MCF 10A (cell line): Measurements from ENCODE around the gene SLC27A5. TPM values are rescaled to one million over a fixed set of nuclear protein-coding genes. Genes with fewer than 3 reads are reported as not detected.
A peak's percentile ranks its signal among the peaks of the same experiment; 100 is the strongest.

Experiments
- BruUV-seq: library from RNA; stranded (reverse); fragments of 400-500 nt; replicated peaks from 2 replicates; lab custom pipeline; 2021; lab: Mats Ljungman, UMichigan
- CTCF ChIA-PET: fragments of 300-600 bp; sonication (Branson Sonifier 250); formaldehyde crosslinking; extraction: SDS; loops from one replicate; lab custom pipeline; 2021; ENCODE audit warnings: antibody characterized with exemption, inconsistent platforms; lab: Yijun Ruan, JAX
- POLR2A ChIA-PET: fragments of 300-600, 350-650 bp; sonication (Branson Sonifier 250); formaldehyde crosslinking; extraction: SDS; loops from one replicate; lab custom pipeline; 2020; ENCODE audit warnings: antibody characterized with exemption, inconsistent platforms; lab: Yijun Ruan, JAX
- DNase-seq: peaks from one replicate; pipeline ENCODE4 v3.0.0-alpha.2; 2018; ENCODE audit not compliant: unreplicated experiment
- H3K27ac Mint-ChIP-seq: one replicate; pipeline ENCODE4 v1.8.0; 2022; ENCODE audit warnings: mild to moderate bottlenecking, low read depth, mixed read lengths; ENCODE audit not compliant: unreplicated experiment
- H3K27me3 Mint-ChIP-seq: one replicate; pipeline ENCODE4 v1.8.0; 2022; ENCODE audit warnings: mixed read lengths; ENCODE audit not compliant: insufficient read depth, unreplicated experiment
- H3K36me3 Mint-ChIP-seq: one replicate; pipeline ENCODE4 v1.8.0; 2022; ENCODE audit warnings: mild to moderate bottlenecking, moderate library complexity, mixed read lengths; ENCODE audit not compliant: insufficient read depth, unreplicated experiment
- H3K4me1 Mint-ChIP-seq: one replicate; pipeline ENCODE4 v1.8.0; 2022; ENCODE audit warnings: mixed read lengths; ENCODE audit not compliant: insufficient read depth, unreplicated experiment
- H3K4me3 Mint-ChIP-seq: one replicate; pipeline ENCODE4 v1.8.0; 2022; ENCODE audit warnings: mild to moderate bottlenecking, moderate library complexity, mixed read lengths; ENCODE audit not compliant: unreplicated experiment
- H3K9me3 Mint-ChIP-seq: one replicate; pipeline ENCODE4 v1.8.0; 2022; ENCODE audit warnings: mixed read lengths; ENCODE audit not compliant: unreplicated experiment
- intact Hi-C: fragments of 100-400 bp; cut with micrococcal nuclease; formaldehyde crosslinking; loops from 2 replicates; pipeline ENCODE4 v1.14.1; 2022
- total RNA-seq: library from RNA; stranded (reverse); gene quantifications from 2 replicates; pipeline ENCODE4 v1.2.3, GENCODE V29; 2022
- TF ChIP-seq, protein P1 (sequence below): fragments of 200-600 bp; IDR thresholded peaks from one replicate; pipeline ENCODE4 v1.8.0; 2022; ENCODE audit warnings: antibody characterized with exemption, mild to moderate bottlenecking; ENCODE audit not compliant: unreplicated experiment

Gene SLC27A5
- total RNA-seq, 1 experiment from 2014 or later, result 22.5 TPM

GRCh38 chr19:58555369-58555885 is 43.6 kb upstream of the SLC27A5 start:
- POLR2A ChIA-PET, result interaction anchor here (0.8 to 5.4 kb wide), 7 partner anchors 11 to 80 kb away, joined by 4 to 166 read pairs (median 9); partner anchors contain the start of genes MZF1, TRIM28 and ZBTB45
- H3K27me3 Mint-ChIP-seq, result no peaks in the 10 kb centered on the region
- peaks cover 38% of the 10 kb centered on the region for H3K4me1 Mint-ChIP-seq
- no peaks in the 10 kb centered on the region for H3K9me3 Mint-ChIP-seq
- H3K36me3 Mint-ChIP-seq, result peaks cover 84% of the 10 kb centered on the region
- BruUV-seq, result no TSS peak
- H3K27ac Mint-ChIP-seq, result peak overlapping the region; percentile 99
- CTCF ChIA-PET, result interaction anchor here (0.7 to 3.0 kb wide), 4 partner anchors 10 to 36 kb away, joined by 3 to 43 read pairs (median 5); partner anchors contain the start of genes TRIM28 and ZBTB45
- intact Hi-C loops, result loop anchor here (2.0 kb wide), 1 partner anchor 37 kb away; the partner anchor contains the start of gene ZBTB45
- TF ChIP-seq, protein P1, sequence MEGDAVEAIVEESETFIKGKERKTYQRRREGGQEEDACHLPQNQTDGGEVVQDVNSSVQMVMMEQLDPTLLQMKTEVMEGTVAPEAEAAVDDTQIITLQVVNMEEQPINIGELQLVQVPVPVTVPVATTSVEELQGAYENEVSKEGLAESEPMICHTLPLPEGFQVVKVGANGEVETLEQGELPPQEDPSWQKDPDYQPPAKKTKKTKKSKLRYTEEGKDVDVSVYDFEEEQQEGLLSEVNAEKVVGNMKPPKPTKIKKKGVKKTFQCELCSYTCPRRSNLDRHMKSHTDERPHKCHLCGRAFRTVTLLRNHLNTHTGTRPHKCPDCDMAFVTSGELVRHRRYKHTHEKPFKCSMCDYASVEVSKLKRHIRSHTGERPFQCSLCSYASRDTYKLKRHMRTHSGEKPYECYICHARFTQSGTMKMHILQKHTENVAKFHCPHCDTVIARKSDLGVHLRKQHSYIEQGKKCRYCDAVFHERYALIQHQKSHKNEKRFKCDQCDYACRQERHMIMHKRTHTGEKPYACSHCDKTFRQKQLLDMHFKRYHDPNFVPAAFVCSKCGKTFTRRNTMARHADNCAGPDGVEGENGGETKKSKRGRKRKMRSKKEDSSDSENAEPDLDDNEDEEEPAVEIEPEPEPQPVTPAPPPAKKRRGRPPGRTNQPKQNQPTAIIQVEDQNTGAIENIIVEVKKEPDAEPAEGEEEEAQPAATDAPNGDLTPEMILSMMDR, result no peak
- peak overlapping the region; percentile 98 for H3K4me3 Mint-ChIP-seq
- DNase-seq, result no peak

- TF ChIP-seq, protein P1, result no peak
- H3K27me3 Mint-ChIP-seq, result no peaks in the 10 kb centered on the region
- intact Hi-C loops, result loop anchor here (2.0 kb wide), 1 partner anchor 36 kb away; the partner anchor contains the start of gene ZBTB45
- peak within 1 kb of the TSS; percentile 98 for H3K4me3 Mint-ChIP-seq
- TSS peak; percentile 9 for BruUV-seq
- ChIA-PET POLR2A (interaction anchor here (0.6 to 5.4 kb wide), 11 partner anchors 10 to 79 kb away, joined by 3 to 166 read pairs (median 6); partner anchors contain the start of genes MZF1, TRIM28 and ZBTB45), CTCF (interaction anchor here (0.7 to 3.0 kb wide), 4 partner anchors 9 to 35 kb away, joined by 3 to 43 read pairs (median 5); partner anchors contain the start of genes TRIM28 and ZBTB45)
- peak; percentile 97 for DNase-seq
- H3K27ac Mint-ChIP-seq, result peak within 1 kb of the TSS; percentile 99
- H3K4me1 Mint-ChIP-seq, result peaks cover 36% of the 10 kb centered on the region
- peaks cover 88% of the 10 kb centered on the region for H3K36me3 Mint-ChIP-seq
- H3K9me3 Mint-ChIP-seq, result no peaks in the 10 kb centered on the region
Observed at GRCh38 chr19:58554494-58555368, 42.9 kb upstream of the SLC27A5 start, which contains the start of gene CHMP2A. Gene CHMP2A, minus strand, starts transcription at chr19:58555105. Its CDS starts 893 bp downstream, at chr19:58554212.

DNA sequence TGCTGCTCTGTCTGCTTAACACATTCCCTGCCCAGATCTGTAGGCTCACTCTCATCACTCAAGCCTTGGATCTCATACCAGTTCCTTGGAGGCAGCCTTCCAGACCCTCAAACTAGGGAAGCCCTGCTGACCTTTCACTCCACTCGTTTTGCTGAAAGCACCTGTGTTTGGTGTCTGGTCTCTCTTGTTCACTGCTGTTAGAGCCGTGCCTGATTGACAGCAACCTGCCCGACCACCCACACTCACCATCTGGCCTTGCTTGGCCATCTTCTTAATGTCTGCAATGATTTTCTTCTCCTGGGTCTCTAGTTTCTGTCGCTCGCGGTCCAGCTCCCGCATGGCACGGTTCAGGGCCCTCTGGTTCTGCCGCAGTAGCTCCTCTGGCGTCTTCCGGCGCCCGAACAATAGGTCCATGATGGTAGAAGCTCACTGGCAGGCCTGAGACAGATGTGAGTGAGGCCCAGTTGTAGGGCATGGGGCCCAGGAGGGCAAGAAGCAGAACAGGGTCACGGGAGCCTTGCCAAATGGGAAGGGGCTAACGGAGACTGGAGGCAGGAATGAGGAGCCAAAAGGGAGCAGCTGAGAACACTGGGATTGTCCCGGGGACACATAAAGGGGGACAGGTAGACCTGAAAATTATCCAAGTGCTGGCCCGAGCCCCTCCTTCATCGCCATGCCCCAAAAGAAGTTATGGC is 42.2 kb upstream of the SLC27A5 start:
- Mint-ChIP-seq H3K27me3 (no peaks in the 10 kb centered on the region), H3K27ac (peak overlapping the region; percentile 99), H3K4me1 (peaks cover 36% of the 10 kb centered on the region), H3K4me3 (peak overlapping the region; percentile 98), H3K36me3 (peaks cover 89% of the 10 kb centered on the region), H3K9me3 (no peaks in the 10 kb centered on the region)
- intact Hi-C loops, result loop anchor here (2.0 kb wide), 1 partner anchor 35 kb away; the partner anchor contains the start of gene ZBTB45
- ChIA-PET POLR2A (interaction anchor here (0.6 to 5.4 kb wide), 10 partner anchors 9 to 78 kb away, joined by 3 to 166 read pairs (median 6); partner anchors contain the start of genes MZF1, TRIM28 and ZBTB45), CTCF (interaction anchor here (1.6 to 3.0 kb wide), 2 partner anchors 8 to 35 kb away, joined by 6 to 43 read pairs; partner anchors contain the start of gene ZBTB45)
- TF ChIP-seq, protein P1, result no peak
- no TSS peak for BruUV-seq
- DNase-seq, result no peak
